GM15510 (cell line): Measurements from ENCODE around the gene INPP5D.

Experiments used
- POLR2A ChIP-seq: IDR thresholded peaks from 3 replicates; pipeline ENCODE4 v1.6.1; 2011; ENCODE audit warnings: borderline replicate concordance; ENCODE audit not compliant: insufficient read length; ENCODE audit errors: extremely low read depth

Gene INPP5D

GRCh38 chr2:233075141-233075965, 15.2 kb downstream of the INPP5D start:
- TF ChIP-seq POLR2A, result peak; percentile 4

DNA sequence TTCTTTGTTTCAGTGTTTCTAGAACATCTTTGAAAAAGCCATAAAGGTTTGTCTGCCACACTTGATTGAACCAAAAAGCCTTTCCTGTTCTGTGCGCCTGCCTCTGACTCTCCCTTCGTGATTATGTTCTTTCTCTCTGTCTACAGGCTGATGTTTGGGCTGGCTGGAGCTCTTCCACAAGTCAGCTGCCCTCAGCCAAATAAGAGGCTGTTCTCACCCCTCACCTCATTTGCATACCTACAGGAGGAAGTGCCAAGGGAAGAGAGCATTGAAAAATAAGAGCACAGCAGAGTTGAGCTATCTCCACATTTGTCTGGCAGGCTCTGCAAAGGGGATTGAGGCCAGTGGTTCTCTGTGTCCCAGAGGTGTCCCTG, 15.8 kb downstream of the INPP5D start:
- TF ChIP-seq POLR2A, result peak; percentile 46

GRCh38 chr2:233076749-233077148, 16.6 kb downstream of the INPP5D start:
- TF ChIP-seq POLR2A, result no peak

DNA sequence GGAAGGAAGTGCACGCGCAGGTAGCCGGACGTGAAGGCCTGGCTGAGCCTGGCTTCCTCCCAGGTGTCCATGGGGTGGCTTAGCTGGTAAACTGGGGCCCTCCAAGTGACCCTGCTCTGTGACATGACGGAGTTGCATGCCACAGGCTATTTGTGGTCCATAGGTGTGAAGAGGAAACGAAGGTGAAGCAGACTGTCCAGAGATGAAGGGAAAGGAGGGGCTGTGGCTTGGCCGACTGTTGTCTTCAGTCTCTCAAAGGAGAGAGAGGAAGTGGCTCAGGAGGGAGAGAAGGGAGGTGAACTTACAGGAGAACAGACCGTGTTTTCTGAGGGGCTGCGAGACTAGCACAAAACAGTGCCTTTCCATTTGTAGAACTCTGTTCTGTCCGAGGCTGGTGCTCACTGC, 19.3 kb downstream of the INPP5D start:
- peak; percentile 12 for TF ChIP-seq POLR2A

GRCh38 chr2:233079953-233080835, 20.1 kb downstream of the INPP5D start:
- peak; percentile 2 for TF ChIP-seq POLR2A

DNA sequence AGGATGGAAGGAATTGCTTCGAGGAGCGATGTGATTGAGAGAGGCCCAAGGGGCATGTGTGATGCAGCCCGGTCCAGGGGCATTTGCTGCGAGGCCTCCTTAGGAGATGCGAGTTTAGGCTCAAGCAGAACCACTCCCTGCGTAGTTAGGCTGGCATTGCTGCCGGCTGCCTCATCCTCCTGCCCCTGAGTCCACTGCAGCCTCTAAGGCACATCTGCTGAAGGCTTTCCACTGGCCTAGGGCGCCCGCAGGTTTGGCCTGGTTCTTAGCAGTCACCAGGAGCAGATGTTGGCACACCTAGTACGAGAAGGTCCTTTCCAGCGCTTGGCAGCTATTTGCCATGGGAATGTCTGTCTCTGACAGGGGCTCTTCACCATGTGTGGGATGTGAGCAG, 20.7 kb downstream of the INPP5D start:
- peak; percentile 16 for TF ChIP-seq POLR2A

DNA sequence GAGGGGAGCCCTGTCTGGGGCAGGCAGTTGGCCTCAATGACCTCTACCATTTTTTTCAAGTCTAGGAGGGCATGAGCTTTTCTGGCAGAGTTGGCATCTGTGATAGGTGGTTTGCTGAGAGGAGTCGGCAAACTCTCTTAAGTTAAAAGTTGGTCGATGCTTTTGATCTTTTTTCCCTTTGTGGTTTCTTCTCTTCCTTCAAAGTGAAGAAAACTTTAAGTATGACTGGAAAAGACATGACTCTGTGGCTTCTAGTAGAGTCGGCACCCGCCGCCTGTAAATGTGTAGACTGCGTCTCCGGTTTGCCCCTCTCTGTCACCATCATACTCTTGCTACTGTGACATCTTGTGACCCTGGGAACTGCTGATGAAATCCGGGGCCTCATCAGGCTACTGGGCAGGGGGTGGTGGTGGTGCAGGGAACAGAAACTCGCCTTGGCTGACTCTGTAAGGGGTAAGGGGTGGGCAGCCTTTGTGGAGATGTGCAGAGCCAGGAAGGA, 21.1 kb downstream of the INPP5D start:
- TF ChIP-seq POLR2A, result peak; percentile 14

- TF ChIP-seq POLR2A, result no peak
These were observed 21.6 kb downstream of the INPP5D start for GRCh38 chr2:233081731-233082221.

GRCh38 chr2:233082222-233082930, 22.2 kb downstream of the INPP5D start:
- TF ChIP-seq POLR2A, result peak; percentile 34

- peak; percentile 15 for TF ChIP-seq POLR2A
These were observed 23.0 kb downstream of the INPP5D start for GRCh38 chr2:233082931-233083755.

DNA sequence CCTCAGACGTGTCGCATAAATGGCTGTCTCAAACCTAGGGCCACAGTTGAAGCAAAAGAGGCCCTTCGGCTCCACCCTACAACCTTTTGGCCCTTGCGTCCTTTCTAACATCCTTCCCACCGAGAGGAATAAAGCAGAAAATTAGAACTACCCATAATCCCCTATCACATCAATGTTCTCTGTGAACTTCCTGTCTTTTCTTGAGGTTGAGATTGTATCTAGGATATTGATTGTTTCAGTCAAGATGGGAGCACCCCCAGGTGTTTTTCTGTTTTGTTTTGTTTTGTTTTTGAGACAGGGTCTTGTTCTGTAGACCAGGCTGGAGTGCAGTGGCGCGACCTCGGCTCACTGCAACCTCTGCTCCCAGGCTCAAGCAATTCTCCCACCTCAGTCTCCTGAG, 23.6 kb downstream of the INPP5D start:
- no peak for TF ChIP-seq POLR2A

DNA sequence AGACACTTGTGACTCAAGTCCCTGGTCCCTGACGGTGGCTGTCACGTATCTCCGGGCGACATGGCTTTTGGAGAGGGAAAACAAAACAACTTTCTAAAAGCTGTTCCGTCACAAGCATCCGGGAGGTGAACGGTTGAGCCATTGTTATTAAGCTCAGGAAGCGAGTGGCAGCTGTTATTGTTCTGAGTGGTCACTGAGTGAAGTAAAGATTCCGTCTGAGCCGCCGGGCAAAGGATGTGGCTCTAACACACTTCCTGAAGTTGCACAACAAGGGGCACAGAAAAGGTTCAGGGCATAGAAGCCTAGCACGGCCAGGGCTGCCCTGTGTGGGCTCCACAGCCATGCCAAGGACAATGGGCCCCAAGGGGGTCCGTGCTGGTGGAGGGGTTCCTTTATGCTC, 24.3 kb downstream of the INPP5D start:
- no peak for TF ChIP-seq POLR2A

DNA sequence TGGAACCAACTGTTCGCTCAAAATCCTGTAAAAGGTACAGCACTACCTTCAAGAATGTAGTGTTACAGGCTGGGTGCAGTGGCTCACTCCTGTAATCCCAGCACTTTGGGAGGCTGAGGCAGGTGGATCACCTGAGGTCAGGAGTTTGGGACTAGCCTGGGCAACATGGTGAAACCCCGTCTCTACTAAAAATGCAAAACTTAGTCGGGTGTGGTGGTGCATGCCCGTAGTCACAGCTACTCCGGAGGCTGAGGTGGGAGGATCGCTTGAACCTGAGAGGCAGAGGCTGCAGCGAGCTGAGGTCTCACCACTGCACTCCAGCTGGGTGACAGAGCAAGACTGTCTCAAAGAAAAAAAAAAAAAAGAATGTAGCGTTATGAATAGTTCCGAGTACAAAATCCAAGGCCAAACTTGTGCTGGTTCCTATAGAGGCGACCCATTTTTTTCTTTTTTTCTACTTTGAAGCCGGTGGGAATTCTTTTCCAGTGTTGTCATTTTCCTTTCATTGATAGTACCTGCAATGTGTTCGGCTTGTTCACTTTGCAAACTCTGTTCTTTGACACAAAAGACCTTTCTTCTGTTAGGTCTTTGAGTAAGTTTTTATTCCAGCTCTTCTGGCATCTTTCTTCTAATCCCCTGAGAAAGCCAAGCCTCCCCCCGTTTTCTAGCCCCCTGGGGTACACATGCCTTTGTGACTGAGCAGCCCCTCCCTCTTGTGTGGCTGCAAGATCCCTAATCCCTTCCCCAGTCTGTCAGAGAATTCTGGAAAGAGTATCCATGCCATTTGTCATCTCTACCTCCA, 25.1 kb downstream of the INPP5D start:
- TF ChIP-seq POLR2A, result no peak

GRCh38 chr2:233085839-233086150, 25.7 kb downstream of the INPP5D start:
- no peak for TF ChIP-seq POLR2A

GRCh38 chr2:233087713-233088112, 27.6 kb downstream of the INPP5D start:
- no peak for TF ChIP-seq POLR2A
